ENCODE data around the gene IGFALS. TPM values are rescaled to one million over a fixed set of nuclear protein-coding genes. Genes with fewer than 3 reads are reported as not detected.
A peak's percentile ranks its signal among the peaks of the same experiment; 100 is the strongest.

Gene IGFALS
- total RNA-seq, 1 donor from 2014 or later, result 0.63 TPM

DNA sequence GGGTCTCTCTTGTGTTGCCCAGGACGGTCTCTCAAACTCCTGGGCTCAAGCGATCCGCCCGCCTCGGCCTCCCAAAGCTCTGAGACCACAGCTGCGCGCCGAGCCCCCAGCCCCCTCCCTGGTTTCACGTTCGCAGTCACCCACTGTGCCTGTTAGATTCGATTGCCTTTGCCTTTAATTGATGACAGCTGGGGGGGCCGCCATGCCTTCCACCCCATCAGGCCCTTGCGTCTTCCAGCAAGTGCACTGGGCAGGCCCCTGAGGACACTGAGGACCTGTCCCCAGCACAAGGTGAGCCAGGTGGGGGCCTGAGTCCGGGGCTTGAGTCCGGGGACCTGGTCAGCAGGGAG, 3.3 kb downstream of the IGFALS start:
- no peak for DNase-seq (ENCODE audit: low spot score in 2 of 2, unreplicated experiment in 2 of 2)
- Mint-ChIP-seq H3K36me3 (peaks cover 5% of the 10 kb centered on the region), H3K27ac (no peak overlapping the region), H3K27me3 (ENCODE audit: low read depth) (no peaks in the 10 kb centered on the region), H3K4me1 (no peaks in the 10 kb centered on the region), H3K9me3 (no peaks in the 10 kb centered on the region), H3K4me3 (no peak overlapping the region)
- TF ChIP-seq CTCF (IDR thresholded peaks at IDR 0.05; ENCODE audit: unreplicated experiment), result no peak

DNA sequence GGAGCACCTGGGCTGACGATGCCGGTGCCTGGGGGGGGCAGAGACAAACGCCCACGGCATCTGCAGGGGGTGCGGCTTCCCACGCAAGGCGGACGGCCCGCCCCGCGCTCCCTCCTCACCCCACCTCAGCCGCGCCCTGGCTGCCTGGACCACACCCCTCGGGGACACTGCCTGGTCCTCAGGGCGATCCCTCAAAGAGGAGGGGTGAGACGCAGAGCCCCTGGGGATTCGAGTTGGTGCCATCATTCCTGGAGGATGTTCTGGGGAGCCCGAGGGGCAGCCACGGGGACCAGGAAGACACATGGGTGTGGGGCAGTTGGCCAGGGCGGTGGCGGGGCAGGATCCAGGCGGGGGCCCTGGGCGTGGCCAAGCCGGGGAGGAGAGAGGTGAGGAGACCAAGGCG, 3.9 kb downstream of the IGFALS start:
- Mint-ChIP-seq H3K36me3 (peaks cover 5% of the 10 kb centered on the region), H3K4me3 (no peak overlapping the region), H3K4me1 (peaks cover 2% of the 10 kb centered on the region), H3K9me3 (no peaks in the 10 kb centered on the region), H3K27ac (no peak overlapping the region), H3K27me3 (ENCODE audit: low read depth) (no peaks in the 10 kb centered on the region)
- peak in 1 of 2 experiments; percentile 17 for DNase-seq (ENCODE audit: low spot score in 2 of 2, unreplicated experiment in 2 of 2)
- TF ChIP-seq CTCF (IDR thresholded peaks at IDR 0.05; ENCODE audit: unreplicated experiment), result no peak

GRCh38 chr16:1788708-1789100, 4.8 kb downstream of the IGFALS start:
- TF ChIP-seq CTCF (IDR thresholded peaks at IDR 0.05; ENCODE audit: unreplicated experiment), result no peak
- Mint-ChIP-seq H3K27me3 (ENCODE audit: low read depth) (no peaks in the 10 kb centered on the region), H3K4me1 (peaks cover 5% of the 10 kb centered on the region), H3K27ac (no peak overlapping the region), H3K36me3 (peaks cover 5% of the 10 kb centered on the region), H3K9me3 (no peaks in the 10 kb centered on the region), H3K4me3 (no peak overlapping the region)
- peak in 1 of 2 experiments; percentile 18 for DNase-seq (ENCODE audit: low spot score in 2 of 2, unreplicated experiment in 2 of 2)

DNA sequence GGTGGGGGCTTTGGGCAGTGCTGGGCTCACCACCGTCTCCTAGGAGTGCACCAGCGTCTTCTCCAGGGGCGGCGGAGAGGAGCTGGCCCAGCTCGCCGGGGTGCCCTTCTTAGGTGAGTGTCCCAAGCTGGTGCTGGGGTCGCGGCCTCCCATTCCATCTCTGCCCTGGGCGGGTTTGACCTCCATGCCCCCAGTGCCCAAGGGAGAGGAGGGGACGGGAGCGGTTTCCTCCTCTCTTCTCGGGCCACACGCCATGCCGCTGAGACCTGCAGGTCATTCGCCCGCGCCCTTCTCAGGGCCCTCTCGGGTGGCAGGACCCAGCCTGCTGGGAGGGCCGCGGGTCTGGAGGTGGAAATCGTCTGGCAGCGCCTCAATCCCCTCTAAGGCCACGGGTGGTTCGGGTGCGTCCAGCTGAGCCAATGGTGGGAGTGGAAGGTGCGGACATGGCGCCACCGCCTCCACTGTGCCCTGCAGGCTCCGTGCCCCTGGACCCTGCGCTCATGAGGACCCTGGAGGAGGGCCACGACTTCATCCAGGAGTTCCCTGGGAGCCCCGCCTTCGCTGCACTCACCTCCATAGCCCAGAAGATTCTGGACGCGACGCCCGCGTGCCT, 5.3 kb downstream of the IGFALS start:
- Mint-ChIP-seq H3K27ac (no peak overlapping the region), H3K27me3 (ENCODE audit: low read depth) (no peaks in the 10 kb centered on the region), H3K36me3 (peaks cover 5% of the 10 kb centered on the region), H3K9me3 (no peaks in the 10 kb centered on the region), H3K4me3 (no peak overlapping the region), H3K4me1 (peaks cover 8% of the 10 kb centered on the region)
- TF ChIP-seq CTCF (IDR thresholded peaks at IDR 0.05; ENCODE audit: unreplicated experiment), result no peak
- DNase-seq (ENCODE audit: low spot score in 2 of 2, unreplicated experiment in 2 of 2), result peak in 1 of 2 experiments; percentile 35

DNA sequence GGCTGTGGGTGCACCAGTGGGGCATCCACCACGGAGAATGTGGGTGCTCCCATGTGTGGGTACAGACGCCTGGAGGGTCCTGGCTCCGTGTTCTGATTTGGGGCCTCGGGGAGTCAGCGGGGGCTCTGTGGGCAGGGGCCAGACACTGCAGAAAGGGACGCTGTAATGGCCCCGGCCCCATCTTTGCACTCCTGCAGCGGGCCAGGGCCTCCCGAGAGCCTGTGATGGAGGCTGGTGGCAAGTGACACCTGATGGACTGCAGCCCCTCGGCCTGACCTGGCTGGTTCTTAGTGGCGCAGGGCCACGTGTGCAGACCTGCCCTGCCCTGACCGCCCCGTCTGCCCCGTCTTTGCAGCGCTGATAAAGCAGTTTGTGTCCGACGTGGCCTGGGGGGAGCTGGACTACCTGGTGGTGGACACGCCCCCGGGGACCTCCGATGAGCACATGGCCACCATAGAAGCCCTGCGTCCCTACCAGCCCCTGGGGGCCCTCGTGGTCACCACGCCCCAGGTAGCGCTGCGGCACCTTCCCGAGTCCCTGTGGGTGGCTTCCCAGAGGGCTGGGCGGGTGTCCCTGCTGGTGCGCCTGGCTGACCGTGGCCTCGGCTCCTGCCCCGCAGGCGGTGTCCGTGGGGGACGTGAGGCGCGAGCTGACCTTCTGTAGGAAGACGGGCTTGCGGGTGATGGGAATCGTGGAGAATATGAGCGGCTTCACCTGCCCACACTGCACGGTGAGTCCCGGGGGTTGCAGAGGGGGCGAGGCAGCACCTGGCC, 6.0 kb downstream of the IGFALS start:
- Mint-ChIP-seq H3K4me1 (peaks cover 9% of the 10 kb centered on the region), H3K27ac (no peak overlapping the region), H3K36me3 (peaks cover 5% of the 10 kb centered on the region), H3K27me3 (ENCODE audit: low read depth) (no peaks in the 10 kb centered on the region), H3K9me3 (no peaks in the 10 kb centered on the region), H3K4me3 (no peak overlapping the region)
- TF ChIP-seq CTCF (IDR thresholded peaks at IDR 0.05; ENCODE audit: unreplicated experiment), result no peak
- peak in 1 of 2 experiments; percentile 17 for DNase-seq (ENCODE audit: low spot score in 2 of 2, unreplicated experiment in 2 of 2)
